HCEC 1CT (cell line): ENCODE data around the gene CEACAM16.
A peak's percentile ranks its signal among the peaks of the same experiment; 100 is the strongest.
"Not testable (repeated sequence)": the region's sequence is repeated elsewhere in the genome, so short reads cannot be mapped to it uniquely, and the experiment has no call there.

Experiments
- DNase-seq: peaks from one replicate; pipeline ENCODE4 v3.0.0-alpha.2; 2017

The CEACAM16 gene, protein sequence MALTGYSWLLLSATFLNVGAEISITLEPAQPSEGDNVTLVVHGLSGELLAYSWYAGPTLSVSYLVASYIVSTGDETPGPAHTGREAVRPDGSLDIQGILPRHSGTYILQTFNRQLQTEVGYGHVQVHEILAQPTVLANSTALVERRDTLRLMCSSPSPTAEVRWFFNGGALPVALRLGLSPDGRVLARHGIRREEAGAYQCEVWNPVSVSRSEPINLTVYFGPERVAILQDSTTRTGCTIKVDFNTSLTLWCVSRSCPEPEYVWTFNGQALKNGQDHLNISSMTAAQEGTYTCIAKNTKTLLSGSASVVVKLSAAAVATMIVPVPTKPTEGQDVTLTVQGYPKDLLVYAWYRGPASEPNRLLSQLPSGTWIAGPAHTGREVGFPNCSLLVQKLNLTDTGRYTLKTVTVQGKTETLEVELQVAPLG

DNA sequence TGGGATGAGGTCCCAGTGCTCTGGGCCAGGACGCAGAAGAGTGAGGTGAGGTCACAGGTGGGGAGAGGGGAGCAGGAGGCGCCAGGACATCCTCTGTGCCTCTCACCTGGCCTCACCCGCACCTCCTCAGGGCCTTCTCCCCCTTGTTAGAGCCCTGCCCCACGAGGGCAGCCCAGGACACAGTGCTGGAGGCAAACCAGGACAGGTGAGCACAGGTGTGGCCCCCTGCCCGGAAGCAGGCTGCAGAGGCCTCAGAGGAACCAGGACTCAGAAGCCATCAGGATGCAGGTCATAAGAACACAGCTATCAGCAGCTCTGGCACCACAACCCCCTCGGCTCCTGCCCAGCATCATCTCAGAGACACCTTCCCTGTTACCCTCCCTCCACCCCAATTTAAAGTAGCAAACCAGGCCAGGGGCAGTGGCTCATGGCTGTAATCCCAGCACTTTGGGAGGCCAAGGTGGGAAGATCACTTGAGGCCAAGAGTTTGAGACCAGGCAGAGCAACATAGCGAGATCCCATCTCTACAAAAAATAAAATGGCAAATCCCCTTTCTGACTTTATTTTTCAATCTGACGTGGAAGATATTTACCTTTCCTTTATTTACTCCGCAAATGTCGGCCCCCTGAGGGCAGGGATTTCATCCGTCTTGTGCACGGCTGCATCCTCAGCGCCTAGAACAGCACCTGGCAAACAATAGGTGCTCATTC, at the start of gene CEACAM16:
CEACAM16 (plus strand) TSS at position 660 of the 710 bp plus-strand sequence. CDS start 2,306 bp downstream, outside the sequence.
- DNase-seq: no peak

GRCh38 chr19:44649578-44650145, 49.3 kb upstream of the CEACAM16 start:
- DNase-seq: no peak

- no peak for DNase-seq
Observed at GRCh38 chr19:44653343-44653742, 45.6 kb upstream of the CEACAM16 start.

DNA sequence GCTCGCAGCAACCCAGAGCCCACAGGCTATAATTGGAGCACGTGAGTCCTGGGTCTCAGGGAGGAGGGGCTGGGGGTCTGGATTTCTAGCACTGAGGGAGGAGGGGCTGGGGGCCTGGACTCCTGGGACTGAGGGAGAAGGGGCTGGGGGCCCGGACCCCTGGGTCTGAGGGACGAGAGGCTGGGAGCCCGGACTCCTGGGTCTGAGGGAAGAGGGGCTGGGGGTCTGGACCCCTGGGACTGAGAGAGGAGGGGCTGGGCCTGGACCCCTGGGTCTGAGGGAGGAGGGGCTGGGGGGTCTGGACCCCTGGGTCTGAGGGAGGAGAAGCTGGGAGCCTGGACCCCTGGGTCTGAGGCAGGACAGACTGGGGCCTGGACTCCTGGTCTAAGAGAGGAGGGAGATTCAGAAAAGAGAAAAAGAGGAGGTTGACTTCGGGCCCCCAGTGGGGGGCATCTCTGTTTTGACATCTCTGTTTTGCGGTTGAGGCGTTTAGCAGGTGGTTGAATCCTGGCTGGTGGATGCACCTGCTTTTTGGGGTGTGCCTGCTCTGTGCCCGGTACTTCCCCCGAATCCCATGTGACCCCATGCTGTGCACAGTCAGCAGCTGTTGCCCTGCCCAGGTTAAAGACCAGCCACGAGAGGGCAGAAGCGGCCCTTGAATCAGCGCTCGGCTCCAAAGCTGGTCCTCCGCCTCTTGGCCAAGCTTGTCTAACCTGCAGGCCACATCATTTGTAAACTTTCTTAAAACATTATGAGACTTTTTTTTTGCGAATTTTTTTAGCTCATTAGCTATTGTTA, 44.8 kb upstream of the CEACAM16 start:
- DNase-seq: peak; percentile 44

- DNase-seq: peak; percentile 23
Observed at GRCh38 chr19:44657211-44657921, 41.6 kb upstream of the CEACAM16 start.

DNA sequence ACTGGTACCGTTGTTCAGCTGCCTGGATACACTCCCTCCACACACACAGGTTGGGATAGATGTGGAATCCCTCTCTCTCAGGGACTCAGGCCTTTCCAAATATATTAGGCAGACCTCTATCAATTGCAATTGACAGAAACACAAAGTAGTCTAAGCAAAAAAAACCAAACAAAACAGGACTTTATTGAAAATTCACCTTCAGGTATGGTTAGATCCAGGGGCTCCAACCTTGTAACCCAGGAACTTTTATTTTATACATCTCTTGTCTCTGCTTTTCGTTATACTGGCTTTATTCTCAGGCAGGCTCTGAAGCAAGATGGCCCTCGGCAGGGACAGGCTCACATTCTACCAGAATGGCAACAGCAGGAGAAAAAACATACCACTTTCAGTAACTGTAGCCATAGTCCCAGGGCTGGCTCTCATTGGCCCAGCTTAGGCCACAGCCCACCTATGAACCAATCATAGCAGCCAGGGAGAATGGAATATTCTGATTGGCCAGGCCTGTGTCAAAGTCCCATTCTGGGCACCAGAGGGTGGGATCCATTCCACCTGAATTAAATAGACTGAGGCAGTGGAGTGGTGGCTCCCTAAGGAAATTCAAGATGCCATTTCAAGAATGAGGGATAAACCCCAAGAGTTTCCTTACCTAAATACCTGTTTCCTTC, 40.8 kb upstream of the CEACAM16 start:
- no peak for DNase-seq

DNA sequence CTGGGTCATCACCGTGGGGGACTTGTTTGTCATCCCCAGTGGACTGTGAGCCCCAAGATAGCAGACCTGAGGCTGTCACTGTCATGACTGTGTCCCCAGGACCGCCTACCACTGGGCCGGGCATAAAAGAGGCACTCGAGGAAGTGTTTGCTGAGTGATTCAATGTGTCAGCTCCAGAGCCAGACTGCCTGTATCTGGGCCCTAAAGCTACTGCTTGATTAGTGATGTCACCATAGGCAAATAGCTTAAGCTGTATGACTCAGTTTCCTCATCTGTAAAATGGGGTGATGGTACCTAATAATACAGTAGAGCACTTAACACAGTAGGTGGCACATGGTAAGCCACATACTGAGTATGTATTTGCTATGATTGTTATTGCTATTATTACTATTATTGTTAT, 38.9 kb upstream of the CEACAM16 start:
- DNase-seq: no peak

DNA sequence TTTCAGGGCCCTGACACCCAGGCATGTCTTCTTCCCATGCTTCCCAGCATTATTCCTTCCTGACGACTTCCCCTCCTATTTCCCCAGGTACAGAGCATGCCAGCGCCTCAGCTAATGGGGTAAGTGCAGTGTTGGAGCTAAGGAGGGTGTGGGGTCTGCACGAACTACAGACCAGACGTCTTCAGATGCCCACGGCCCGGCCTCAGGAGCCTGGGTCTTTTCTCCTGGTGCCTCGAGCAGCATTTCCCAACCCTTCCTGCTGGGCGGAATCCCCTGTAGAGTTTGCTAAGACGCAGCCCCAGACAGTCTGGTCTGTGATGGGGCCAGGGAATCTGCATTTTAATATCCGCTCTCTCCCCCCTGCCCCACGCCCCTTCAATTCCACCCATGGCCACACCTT, 37.7 kb upstream of the CEACAM16 start:
- DNase-seq: no peak

DNA sequence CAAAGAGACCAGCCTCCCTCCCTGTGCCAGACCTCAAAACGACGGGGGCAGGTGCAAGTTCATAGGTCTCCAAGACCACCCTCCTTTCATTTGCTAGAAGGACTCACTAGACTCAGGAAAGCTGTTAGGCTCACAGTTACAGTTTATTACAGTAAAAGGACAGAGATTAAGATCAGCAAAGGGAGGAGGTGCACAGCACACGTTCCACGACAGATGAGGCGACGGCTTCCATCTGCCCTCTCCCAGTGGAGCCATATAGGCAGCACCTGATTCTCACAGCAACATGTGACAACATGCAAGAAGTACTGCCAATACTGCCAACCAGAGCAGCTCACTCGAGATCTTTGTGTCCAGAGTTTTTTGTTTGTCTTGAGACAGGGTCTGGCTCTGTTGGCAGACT, 37.0 kb upstream of the CEACAM16 start:
- DNase-seq: no peak

DNA sequence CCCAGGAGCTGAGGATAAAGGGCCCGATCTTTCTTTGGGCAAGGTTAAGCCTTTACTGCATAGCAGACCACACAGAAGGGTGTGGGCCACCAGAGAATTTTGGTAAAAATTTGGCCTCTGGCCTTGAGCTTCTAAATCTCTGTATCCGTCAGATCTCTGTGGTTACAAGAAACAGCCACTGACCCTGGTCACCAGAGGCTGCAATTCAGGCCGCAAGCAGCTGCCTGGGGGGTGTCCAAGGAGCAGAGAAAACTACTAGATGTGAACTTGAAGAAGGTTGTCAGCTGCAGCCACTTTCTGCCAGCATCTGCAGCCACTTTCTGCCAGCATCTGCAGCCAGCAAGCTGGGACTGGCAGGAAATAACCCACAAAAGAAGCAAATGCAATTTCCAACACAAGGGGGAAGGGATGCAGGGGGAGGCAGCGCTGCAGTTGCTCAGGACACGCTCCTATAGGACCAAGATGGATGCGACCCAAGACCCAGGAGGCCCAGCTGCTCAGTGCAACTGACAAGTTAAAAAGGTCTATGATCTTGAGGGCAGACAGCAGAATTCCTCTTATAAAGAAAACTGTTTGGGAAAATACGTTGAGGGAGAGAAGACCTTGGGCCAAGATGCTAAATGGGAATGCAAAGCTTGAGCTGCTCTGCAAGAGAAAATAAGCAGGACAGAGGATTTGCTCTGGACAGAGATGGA, 36.1 kb upstream of the CEACAM16 start:
- DNase-seq: no peak

GRCh38 chr19:44663996-44664395, 35.0 kb upstream of the CEACAM16 start:
- no peak for DNase-seq

- DNase-seq: no peak
Observed at GRCh38 chr19:44664976-44665375, 34.0 kb upstream of the CEACAM16 start.

DNA sequence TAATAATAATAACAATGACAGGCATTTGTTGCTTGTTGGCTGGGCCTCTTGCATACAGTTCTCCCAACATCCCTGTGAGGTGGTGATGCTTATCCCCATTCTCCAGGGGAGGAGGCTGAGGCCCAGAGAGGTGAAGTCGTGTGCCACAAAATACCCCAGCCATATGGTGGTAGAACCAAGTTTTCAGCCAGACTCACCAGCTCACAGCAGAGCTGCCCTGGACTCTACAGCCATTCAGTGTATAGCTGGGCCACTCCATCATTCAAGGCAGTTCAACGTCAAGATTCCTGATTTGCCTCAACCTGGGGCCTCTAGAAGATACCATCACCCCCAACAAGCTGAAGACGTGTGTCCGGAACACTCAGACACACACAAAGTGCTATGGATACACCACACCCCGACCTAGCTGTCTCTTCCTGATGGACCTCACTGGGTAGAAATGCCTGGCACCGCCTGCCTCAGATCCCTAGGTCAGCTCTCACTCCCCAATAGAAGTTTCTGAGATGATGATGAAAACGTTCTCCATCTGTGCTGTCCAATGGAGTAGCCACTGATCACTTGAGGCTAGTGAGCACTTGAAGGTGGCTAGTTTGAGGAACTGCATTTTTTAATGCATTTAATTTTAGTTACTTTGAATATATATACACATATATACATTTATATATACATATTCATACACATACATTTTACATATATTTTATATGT, 31.9 kb upstream of the CEACAM16 start:
- no peak for DNase-seq

DNA sequence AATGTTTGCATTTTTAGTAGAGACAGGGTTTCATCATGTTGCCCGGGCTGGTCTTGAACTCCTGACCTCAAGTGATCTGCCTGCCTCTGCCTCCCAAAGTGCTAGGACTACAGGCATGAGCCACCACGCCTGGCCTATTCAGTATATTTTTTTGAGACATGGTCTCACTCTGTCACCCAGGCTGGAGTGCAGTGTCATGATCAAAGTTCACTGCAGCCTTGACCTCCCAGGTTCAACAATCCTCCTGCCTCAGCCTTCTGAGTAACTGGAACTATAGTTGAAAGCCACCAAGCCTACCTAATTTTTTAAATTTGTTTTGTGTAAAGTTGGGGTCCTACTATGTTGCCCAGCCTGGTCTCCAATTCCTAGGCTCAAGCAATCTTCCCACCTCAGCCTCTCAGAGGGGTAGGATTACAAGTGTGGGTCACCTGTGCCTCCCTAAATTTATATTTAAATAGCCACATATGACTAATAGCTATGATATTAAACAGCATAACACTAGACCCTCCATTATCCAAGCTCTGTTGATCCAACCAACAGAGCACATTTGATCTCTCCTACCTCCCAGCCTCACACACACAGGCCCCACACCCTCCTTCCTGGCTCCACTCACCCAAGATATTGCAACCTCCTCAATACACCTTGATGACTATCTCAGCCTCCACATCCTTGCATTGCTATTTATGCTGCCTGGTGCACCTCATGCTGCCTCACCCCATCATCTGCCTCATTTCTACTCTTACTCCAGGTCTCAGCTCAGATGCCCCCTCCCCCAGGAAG, 29.8 kb upstream of the CEACAM16 start:
- DNase-seq: no peak

- not testable (repeated sequence) for DNase-seq
Observed at GRCh38 chr19:44670027-44670426, 28.9 kb upstream of the CEACAM16 start.

DNA sequence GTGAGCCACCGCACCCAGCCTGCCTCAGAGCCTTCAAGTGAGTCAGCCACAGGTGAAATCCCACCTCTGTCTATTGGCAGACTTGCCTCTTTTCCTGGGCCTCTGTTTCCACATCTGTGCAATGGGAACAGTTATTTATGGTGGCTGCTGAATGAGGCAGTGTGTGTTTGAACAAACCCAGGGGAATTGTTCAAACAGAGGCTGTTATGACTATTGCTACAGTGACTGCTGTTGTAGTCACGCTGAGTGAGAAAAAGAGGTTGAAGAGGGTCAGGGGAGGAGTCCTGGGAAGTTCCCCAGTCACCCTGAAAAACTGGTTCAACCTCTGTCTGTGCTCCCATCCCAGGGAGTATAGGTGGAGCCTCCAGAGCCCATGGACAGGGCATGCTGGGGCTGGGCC, 27.6 kb upstream of the CEACAM16 start, which contains the start of gene CEACAM19:
CEACAM19 (plus strand) TSS at position 83 of the 400 bp plus-strand sequence. CDS start 450 bp downstream, outside the sequence.
- DNase-seq: no peak

DNA sequence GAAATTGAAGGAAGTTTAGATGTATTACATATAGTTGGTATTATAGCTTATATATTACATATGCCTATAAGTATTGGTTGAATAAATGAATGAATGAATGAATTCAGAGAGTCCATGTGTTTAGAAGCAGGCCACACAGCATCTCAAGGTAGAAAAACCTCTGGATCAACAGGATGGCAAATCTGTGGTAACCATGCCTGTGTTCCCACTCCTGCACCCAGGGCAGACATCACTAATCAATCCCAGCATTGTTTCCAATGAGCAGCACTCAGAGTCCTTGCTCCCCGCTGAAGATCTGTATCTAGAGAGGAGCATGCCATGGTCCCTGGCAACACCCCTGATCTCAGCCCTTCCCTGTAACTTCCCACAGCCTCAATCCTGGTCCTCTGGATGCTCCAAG, 26.7 kb upstream of the CEACAM16 start:
- DNase-seq: no peak

DNA sequence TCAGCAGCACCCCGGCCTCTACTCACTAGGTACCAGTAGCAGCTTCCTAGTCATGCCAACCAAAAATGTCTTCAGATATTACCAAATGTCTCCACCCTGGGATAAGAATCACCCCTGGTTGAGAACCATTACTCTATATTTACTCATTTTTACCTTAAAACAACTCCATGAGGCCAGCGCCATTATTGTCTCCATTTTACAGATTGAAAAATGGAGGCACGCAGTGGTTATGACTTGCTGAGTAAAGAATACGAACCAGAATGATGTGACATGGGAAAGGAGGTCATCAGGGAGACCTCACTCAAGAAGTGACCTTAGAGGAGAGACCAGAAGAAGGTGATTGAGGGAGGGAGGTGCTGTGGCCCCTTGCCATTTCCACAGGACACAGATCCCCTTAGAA, 25.4 kb upstream of the CEACAM16 start:
- no peak for DNase-seq

DNA sequence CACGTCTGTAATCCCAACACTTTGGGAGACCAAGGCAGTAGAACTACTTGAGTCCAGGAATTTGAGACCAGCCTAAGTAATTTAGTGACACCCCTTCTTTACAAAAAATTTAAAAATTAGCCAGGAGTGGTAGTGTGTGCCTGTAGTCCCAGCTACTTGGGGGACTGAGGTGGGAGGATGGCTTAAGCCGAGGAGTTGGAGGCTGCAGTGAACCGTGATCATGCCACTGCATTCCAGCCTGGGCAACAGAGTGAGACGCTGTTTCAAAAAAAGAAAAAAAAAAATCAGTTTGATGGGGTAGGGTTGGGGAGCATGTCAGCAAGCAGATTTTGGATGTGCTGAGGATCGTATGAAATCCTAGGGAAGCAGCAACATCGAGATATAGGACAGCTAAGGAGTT, 23.4 kb upstream of the CEACAM16 start:
- no peak for DNase-seq
